Stimulated activated naive CD4-positive, alpha-beta T cell (primary cell): ENCODE measurements around the gene TSC22D2.
"Not testable (repeated sequence)": the region's sequence is repeated elsewhere in the genome, so short reads cannot be mapped to it uniquely, and the experiment has no call there.

Source experiments
- DNase-seq, 6 experiments: peaks; one replicate each; lab custom pipeline; 2025; lab: John Stamatoyannopoulos, UW

Gene TSC22D2

GRCh38 chr3:150447631-150448465 lies 39.8 kb downstream of the TSC22D2 start:
- no peak for DNase-seq

GRCh38 chr3:150449169-150449721 lies 41.1 kb downstream of the TSC22D2 start:
- DNase-seq: no peak

GRCh38 chr3:150450916-150451315 lies 42.8 kb downstream of the TSC22D2 start:
- DNase-seq: no peak

GRCh38 chr3:150451329-150452048 lies 43.4 kb downstream of the TSC22D2 start:
- DNase-seq: no peak

GRCh38 chr3:150453353-150453752 lies 45.3 kb downstream of the TSC22D2 start:
- DNase-seq: no peak

GRCh38 chr3:150454085-150454484 lies 46.0 kb downstream of the TSC22D2 start:
- no peak for DNase-seq

- DNase-seq: no peak
Observed at GRCh38 chr3:150454622-150455021, 46.5 kb downstream of the TSC22D2 start.

GRCh38 chr3:150455341-150455740 lies 47.2 kb downstream of the TSC22D2 start:
- no peak for DNase-seq

- DNase-seq: no peak
Observed at GRCh38 chr3:150458001-150458400, 49.9 kb downstream of the TSC22D2 start.

- DNase-seq: no peak
Observed at GRCh38 chr3:150460484-150460883, 52.4 kb downstream of the TSC22D2 start.

- DNase-seq: no peak
Observed at GRCh38 chr3:150461399-150461798, 53.3 kb downstream of the TSC22D2 start.

GRCh38 chr3:150462108-150462507 lies 54.0 kb downstream of the TSC22D2 start:
- DNase-seq: no peak

- DNase-seq: no peak
Observed at GRCh38 chr3:150464684-150465083, 56.6 kb downstream of the TSC22D2 start.

- DNase-seq: no peak
Observed at GRCh38 chr3:150467381-150467780, 59.3 kb downstream of the TSC22D2 start.

GRCh38 chr3:150469031-150469930 lies 61.2 kb downstream of the TSC22D2 start:
- DNase-seq: no peak

GRCh38 chr3:150469931-150470740 lies 62.0 kb downstream of the TSC22D2 start:
- DNase-seq: no peak

- no peak for DNase-seq
Observed at GRCh38 chr3:150472421-150472820, 64.3 kb downstream of the TSC22D2 start.

GRCh38 chr3:150473161-150473560 lies 65.1 kb downstream of the TSC22D2 start:
- not testable (repeated sequence) for DNase-seq

GRCh38 chr3:150479370-150479769 lies 71.3 kb downstream of the TSC22D2 start:
- DNase-seq: no peak

GRCh38 chr3:150480877-150481276 lies 72.8 kb downstream of the TSC22D2 start:
- no peak for DNase-seq

GRCh38 chr3:150483226-150483625 lies 75.1 kb downstream of the TSC22D2 start:
- DNase-seq: no peak
